MM.1S (cell line): ENCODE results near the gene INPP4B.

Experiments used
- CTCF ChIP-seq: fragments of 300-600 bp; sonication (generic); IDR thresholded peaks from 2 replicates; pipeline ENCODE4 v1.5.1; 2016; ENCODE audit warnings: antibody characterized with exemption, low read length, mixed read lengths
- EZH2 ChIP-seq: fragments of 300-600 bp; sonication (generic); optimal IDR thresholded peaks from 2 replicates; pipeline ENCODE3; 2017; ENCODE audit warnings: low read depth, mild to moderate bottlenecking, antibody characterized with exemption, low read length, mixed read lengths
- EZH2phosphoT487 ChIP-seq: fragments of 300-600 bp; sonication (generic); IDR thresholded peaks from 2 replicates; pipeline ENCODE4 v1.6.1; 2018; ENCODE audit warnings: antibody characterized with exemption, low read length

- TF ChIP-seq EZH2 (no peak), CTCF (no peak), EZH2phosphoT487 (no peak)
These were observed 290.1 kb downstream of the INPP4B start for GRCh38 chr4:142556048-142556447.
